HEK293T (cell line): ENCODE data around the gene SLC30A5.

ENCODE experiments used
- ARNT ChIP-seq: fragments of 450-650 bp; IDR thresholded peaks from 2 replicates; pipeline ENCODE4 v1.6.1; 2017; ENCODE audit warnings: mild to moderate bottlenecking
- BHLHE40 ChIP-seq: fragments of 450-650 bp; IDR thresholded peaks from 2 replicates; pipeline ENCODE4 v1.6.1; 2016; ENCODE audit warnings: mild to moderate bottlenecking, moderate library complexity, borderline replicate concordance
- ELF4 ChIP-seq: fragments of 450-650 bp; IDR thresholded peaks from 2 replicates; pipeline ENCODE4 v1.6.1; 2017; ENCODE audit warnings: antibody characterized with exemption
- HDGF ChIP-seq: fragments of 450-650 bp; IDR thresholded peaks from 2 replicates; pipeline ENCODE4 v1.6.1; 2017; ENCODE audit warnings: antibody characterized with exemption, borderline replicate concordance
- LEF1 ChIP-seq: fragments of 450-650 bp; IDR thresholded peaks from 2 replicates; pipeline ENCODE4 v1.6.1; 2017; ENCODE audit warnings: mild to moderate bottlenecking, borderline replicate concordance
- SUZ12 ChIP-seq: fragments of 450-650 bp; IDR thresholded peaks from 2 replicates; pipeline ENCODE4 v1.6.1; 2016; ENCODE audit warnings: mild to moderate bottlenecking

GRCh38 chr5:69113851-69114250 is 20.0 kb downstream of the SLC30A5 start:
- TF ChIP-seq HDGF = no peak
- no peak for TF ChIP-seq LEF1
- TF ChIP-seq BHLHE40 = no peak
- no peak for TF ChIP-seq SUZ12
- no peak for TF ChIP-seq ARNT
- no peak for TF ChIP-seq ELF4
